Liver (tissue), 9 donors: ENCODE measurements around the gene SMCO4. TPM values are rescaled to one million over a fixed set of nuclear protein-coding genes. Genes with fewer than 3 reads are reported as not detected.
A peak's percentile ranks its signal among the peaks of the same experiment; 100 is the strongest.

Experiments
- DNase-seq: peaks from one replicate; pipeline ENCODE4 v3.0.0-alpha.2; 2017; ENCODE audit warnings: low spot score
- H3K27ac ChIP-seq, 2 donors: one replicate each; pipeline ENCODE4 v1.7.0; 2013; ENCODE audit warnings: inconsistent platforms in 2 of 2, low read length in 2 of 2, control low read depth in 1 of 2, low read depth in 1 of 2, mild to moderate bottlenecking in 1 of 2
- H3K27me3 ChIP-seq, 4 donors: one replicate each; pipeline versions ENCODE4 v1.6.1 to v1.7.0; 2013; ENCODE audit warnings: low read length in 3 of 4, inconsistent platforms in 1 of 4, mild to moderate bottlenecking in 1 of 4, moderate library complexity in 1 of 4; ENCODE audit not compliant: control insufficient read depth in 4 of 4, insufficient read depth in 4 of 4
- H3K36me3 ChIP-seq, 4 donors: one replicate each; pipeline versions ENCODE4 v1.6.1 to v1.7.0; 2013; ENCODE audit warnings: low read length in 3 of 4, mild to moderate bottlenecking in 3 of 4, low read depth in 1 of 4, moderate library complexity in 1 of 4; ENCODE audit not compliant: control insufficient read depth in 4 of 4, insufficient read depth in 3 of 4
- H3K4me1 ChIP-seq, 4 donors: one replicate each; pipeline versions ENCODE4 v1.6.1 to v1.7.0; 2013; ENCODE audit warnings: low read length in 3 of 4, mild to moderate bottlenecking in 3 of 4, moderate library complexity in 1 of 4; ENCODE audit not compliant: control insufficient read depth in 4 of 4, insufficient read depth in 4 of 4
- H3K4me3 ChIP-seq, 3 donors: one replicate each; pipeline versions ENCODE4 v1.6.1 to v1.7.0; 2013; ENCODE audit warnings: low read length in 3 of 3, control low read depth in 1 of 3, low read depth in 1 of 3, mild to moderate bottlenecking in 1 of 3
- H3K9ac ChIP-seq, 2 donors: one replicate each; pipeline ENCODE4 v1.7.0; 2013; ENCODE audit warnings: low read length in 2 of 2, mild to moderate bottlenecking in 2 of 2, moderate library complexity in 2 of 2, control low read depth in 1 of 2, low read depth in 1 of 2
- H3K9me3 ChIP-seq, 4 donors: one replicate each; pipeline versions ENCODE4 v1.6.1 to v1.7.0; 2013; ENCODE audit warnings: low read length in 3 of 4; ENCODE audit not compliant: control insufficient read depth in 4 of 4
- CTCF ChIP-seq: fragments of 150-350 bp; IDR thresholded peaks from 2 replicates; pipeline ENCODE4 v1.5.1; 2017; ENCODE audit warnings: improper control_type of control experiment, low read depth, low read length; ENCODE audit not compliant: missing input control
- EGR1 ChIP-seq, 2 donors: IDR thresholded peaks; 2 replicates each; pipeline ENCODE4 v1.6.1; 2016 to 2018; ENCODE audit warnings: antibody characterized with exemption in 2 of 2, low read depth in 2 of 2
- HNF4A ChIP-seq, 2 donors: conservative IDR thresholded peaks; 2 replicates each; pipeline ENCODE4 v1.6.1; 2016; ENCODE audit warnings: antibody characterized with exemption in 2 of 2, mild to moderate bottlenecking in 2 of 2
- HNF4G ChIP-seq: IDR thresholded peaks from 2 replicates; pipeline ENCODE4 v1.6.1; 2016; ENCODE audit warnings: antibody characterized with exemption
- JUND ChIP-seq, 2 donors: IDR thresholded peaks; 2 replicates each; pipeline ENCODE4 v1.6.1; 2016; ENCODE audit warnings: antibody characterized with exemption in 2 of 2
- RAD21 ChIP-seq, 2 donors: IDR thresholded peaks; 2 replicates each; pipeline ENCODE4 v1.6.1; 2016; ENCODE audit warnings: antibody characterized with exemption in 2 of 2, mild to moderate bottlenecking in 2 of 2
- REST ChIP-seq: IDR thresholded peaks from 2 replicates; pipeline ENCODE4 v1.6.1; 2016; ENCODE audit warnings: antibody characterized with exemption, mild to moderate bottlenecking
- RXRA ChIP-seq, 2 donors: IDR thresholded peaks; 2 replicates each; pipeline ENCODE4 v1.6.1; 2017 to 2018; ENCODE audit warnings: antibody characterized with exemption in 2 of 2, mild to moderate bottlenecking in 1 of 2
- YY1 ChIP-seq: IDR thresholded peaks from 2 replicates; pipeline ENCODE4 v1.6.1; 2016; ENCODE audit warnings: antibody characterized with exemption, mild to moderate bottlenecking
- WGBS: extraction: QIAGEN DNeasy Blood & Tissue Kit; methylation state at CpG from one replicate; pipeline ENCODE4 v1.1.7; 2013; 5-methylcytosine and 5-hydroxymethylcytosine counted together
- polyA plus RNA-seq, 2 donors: library from polyadenylated mRNA; stranded (reverse) in 1 of 2; unstranded in 1 of 2; fragments of 200-250 nt in 1 of 2; fragments of >200 nt in 1 of 2; fragmentation: Nextera tagmentation in 1 of 2; extraction: Ambion mirVana in 1 of 2; gene quantifications; one replicate each; pipeline versions ENCODE4 v1.2.1 to v1.2.3, GENCODE V29; 2013 to 2015
- total RNA-seq, 2 donors: library from RNA; depleted of rRNA; stranded (reverse); fragments of >200 nt; gene quantifications; one replicate each; pipeline ENCODE4 v1.2.3, GENCODE V29; 2014
- donor health status: healthy.
- donor health status: healthy.
- donor health status: healthy.
- donor health status: healthy.
- donor health status: healthy.

SMCO4 gene, protein sequence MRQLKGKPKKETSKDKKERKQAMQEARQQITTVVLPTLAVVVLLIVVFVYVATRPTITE
- total RNA-seq (10 to 100 TPM; 21.2 to 36.4 TPM), polyA plus RNA-seq (10 to 100 TPM; 59.4 to 98.8 TPM)

GRCh38 chr11:93543292-93543977 is at the start of gene SMCO4:
SMCO4 (minus strand) TSS chr11:93543391; CDS start chr11:93479189, 64,202 bp downstream.
- Histone ChIP-seq H3K27me3 (no peaks in the 10 kb centered on the region), H3K4me1 (peaks cover 0 to 26% (median 8%) of the 10 kb centered on the region in 4 donors), H3K36me3 (no peaks in the 10 kb centered on the region), H3K9ac (peak within 1 kb of the TSS; percentile 52 to 83), H3K4me3 (peak within 1 kb of the TSS; percentile 59 to 88 (median 63)), H3K27ac (peak within 1 kb of the TSS; percentile 90 to 93), H3K9me3 (no peaks in the 10 kb centered on the region)
- 7% methylated on average over 59 of the region's 59 CpGs for WGBS
- DNase-seq: peak; percentile 79
- TF ChIP-seq REST (peak; percentile 39), HNF4G (no peak), JUND (IDR thresholded peaks at IDR 0.05) (no peak), CTCF (peak; percentile 80), EGR1 (IDR thresholded peaks at IDR 0.05; ENCODE audit: low read depth in 2 of 2) (peak; percentile 53 to 82), RXRA (IDR thresholded peaks at IDR 0.05) (peak in 1 of 2 donors; percentile 15), YY1 (no peak), RAD21 (IDR thresholded peaks at IDR 0.05) (peak; percentile 76 to 83)

DNA sequence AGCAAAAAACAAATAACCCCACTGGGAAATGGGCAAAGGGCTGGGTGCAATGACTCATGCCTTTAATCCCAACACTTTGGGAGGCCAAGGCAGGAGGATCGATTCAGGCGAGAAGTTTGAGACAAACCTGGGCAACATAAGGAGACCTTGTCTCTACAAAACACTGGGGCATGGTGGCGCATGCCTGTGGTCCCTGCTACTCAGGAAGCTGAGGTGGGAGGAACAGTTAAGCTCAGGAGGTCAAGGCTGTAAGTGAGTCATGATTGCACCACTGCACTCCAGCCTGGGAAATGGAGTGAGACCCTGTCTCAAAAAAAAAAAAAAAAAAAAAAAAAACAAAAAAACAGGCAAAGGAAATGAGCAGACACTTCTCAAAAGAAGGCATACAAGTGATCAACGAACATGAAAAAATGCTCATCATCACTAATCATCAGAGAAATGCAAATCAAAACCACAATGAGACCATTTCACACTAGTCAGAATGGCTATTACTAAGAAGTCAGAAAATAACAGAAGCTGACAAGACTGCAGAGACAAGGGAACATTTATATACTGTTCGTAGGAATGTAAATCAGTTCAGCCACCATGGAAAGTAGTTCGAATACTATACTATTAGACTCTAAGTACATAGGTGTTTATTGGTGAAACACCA is 48.2 kb upstream of the SMCO4 start:
- 92% methylated on average over 6 of the region's 6 CpGs for WGBS
- Histone ChIP-seq H3K27me3 (no peaks in the 10 kb centered on the region), H3K27ac (no peak overlapping the region), H3K9me3 (no peaks in the 10 kb centered on the region), H3K4me1 (no peaks in the 10 kb centered on the region), H3K4me3 (no peak overlapping the region), H3K36me3 (no peaks in the 10 kb centered on the region), H3K9ac (no peak overlapping the region)
- TF ChIP-seq REST (no peak), HNF4A (conservative IDR thresholded peaks at IDR 0.05) (no peak), JUND (IDR thresholded peaks at IDR 0.05) (peak in 1 of 2 donors; percentile 12)
- DNase-seq: no peak
